ENCODE measurements around the gene MAST1. TPM values are rescaled to one million over a fixed set of nuclear protein-coding genes. Genes with fewer than 3 reads are reported as not detected.
A peak's percentile ranks its signal among the peaks of the same experiment; 100 is the strongest.

The MAST1 gene
- total and polyA plus RNA-seq, 2 donors from 2014 or later = 0.35 to 0.39 TPM

GRCh38 chr19:12847159-12848139 lies 9.1 kb downstream of the MAST1 start:
- intact Hi-C loops (cut with DNase I) = no loop called here
- peaks cover 0 to 7% (median 0%) of the 10 kb centered on the region in 3 donors for H3K4me1 ChIP-seq (ENCODE audit: control insufficient read depth in 2 of 3, insufficient read depth in 2 of 3, low read depth in 1 of 3, low read length in 3 of 3)
- H3K9ac ChIP-seq (ENCODE audit: low read length in 3 of 3) = no peak overlapping the region
- peak overlapping the region in 1 of 3 donors; percentile 33 for H3K4me3 ChIP-seq (ENCODE audit: low read length in 3 of 3)
- no peak overlapping the region for H3K27ac ChIP-seq (ENCODE audit: low read depth in 2 of 2, low read length in 2 of 2)
- H3K36me3 ChIP-seq (ENCODE audit: control insufficient read depth in 2 of 3, insufficient read depth in 3 of 3, low read length in 3 of 3) = no peaks in the 10 kb centered on the region
- peaks cover 4% of the 10 kb centered on the region for H3K27me3 ChIP-seq (ENCODE audit: control insufficient read depth, insufficient read depth, low read length)
- H3K9me3 ChIP-seq (ENCODE audit: control insufficient read depth in 2 of 3, insufficient read depth in 1 of 3, low read length in 3 of 3) = no peaks in the 10 kb centered on the region
- FAIRE-seq (no peak), DNase-seq (peak; percentile 85 to 93 (median 92))
- peak; percentile 99 for TF ChIP-seq CTCF (IDR thresholded peaks at IDR 0.05; ENCODE audit: borderline replicate concordance, extremely low read depth, insufficient read depth)

- no peak for FAIRE-seq
- no peaks in the 10 kb centered on the region for H3K27me3 ChIP-seq (ENCODE audit: control insufficient read depth, insufficient read depth, low read length)
- DNase-seq = no peak
- H3K4me3 ChIP-seq (ENCODE audit: low read length in 3 of 3) = no peak overlapping the region
- H3K9me3 ChIP-seq (ENCODE audit: control insufficient read depth in 2 of 3, insufficient read depth in 1 of 3, low read length in 3 of 3) = no peaks in the 10 kb centered on the region
- H3K36me3 ChIP-seq (ENCODE audit: control insufficient read depth in 2 of 3, insufficient read depth in 3 of 3, low read length in 3 of 3) = no peaks in the 10 kb centered on the region
- H3K27ac ChIP-seq (ENCODE audit: low read depth in 2 of 2, low read length in 2 of 2) = no peak overlapping the region
- no peak overlapping the region for H3K9ac ChIP-seq (ENCODE audit: low read length in 3 of 3)
- H3K4me1 ChIP-seq (ENCODE audit: control insufficient read depth in 2 of 3, insufficient read depth in 2 of 3, low read depth in 1 of 3, low read length in 3 of 3) = no peaks in the 10 kb centered on the region
- TF ChIP-seq CTCF (IDR thresholded peaks at IDR 0.05; ENCODE audit: borderline replicate concordance, extremely low read depth, insufficient read depth) = no peak
- intact Hi-C loops (cut with DNase I) = no loop called here
These were observed 18.3 kb downstream of the MAST1 start for GRCh38 chr19:12856653-12857052.

GRCh38 chr19:12858041-12858928 lies 20.0 kb downstream of the MAST1 start:
- Histone ChIP-seq H3K27me3 (ENCODE audit: control insufficient read depth, insufficient read depth, low read length) (no peaks in the 10 kb centered on the region), H3K36me3 (ENCODE audit: control insufficient read depth in 2 of 3, insufficient read depth in 3 of 3, low read length in 3 of 3) (no peaks in the 10 kb centered on the region), H3K9me3 (ENCODE audit: control insufficient read depth in 2 of 3, insufficient read depth in 1 of 3, low read length in 3 of 3) (no peaks in the 10 kb centered on the region), H3K4me1 (ENCODE audit: control insufficient read depth in 2 of 3, insufficient read depth in 2 of 3, low read depth in 1 of 3, low read length in 3 of 3) (no peaks in the 10 kb centered on the region), H3K9ac (ENCODE audit: low read length in 3 of 3) (no peak overlapping the region), H3K4me3 (ENCODE audit: low read length in 3 of 3) (no peak overlapping the region), H3K27ac (ENCODE audit: low read depth in 2 of 2, low read length in 2 of 2) (no peak overlapping the region)
- peak in 1 of 5 donors; percentile 29 for DNase-seq
- intact Hi-C loops (cut with DNase I) = no loop called here
- FAIRE-seq = no peak
- TF ChIP-seq CTCF (IDR thresholded peaks at IDR 0.05; ENCODE audit: borderline replicate concordance, extremely low read depth, insufficient read depth) = no peak
